Left kidney (tissue), 8 donors: Measurements from ENCODE around the gene SAMD8. TPM values are rescaled to one million over a fixed set of nuclear protein-coding genes. Genes with fewer than 3 reads are reported as not detected.
A peak's percentile ranks its signal among the peaks of the same experiment; 100 is the strongest.

Experiments
- DNase-seq: peaks from one replicate; pipeline ENCODE4 v3.0.0-alpha.2; 2013
- long read RNA-seq, 8 donors: transcript quantifications; one replicate each; lab custom pipeline, GENCODE V29; 2026
- polyA plus RNA-seq: library from polyadenylated mRNA; unstranded; fragments of 120-200 nt; gene quantifications from one replicate; pipeline ENCODE4 v1.2.1, GENCODE V29; 2013; ENCODE audit not compliant: insufficient read length

The SAMD8 gene
- polyA plus RNA-seq, result 16.0 TPM
- long read RNA-seq, donor 1, partial matches to known transcripts, result 0 of 3 reads
- long read RNA-seq, donor 1, other reads (novel, unspliced or antisense), result 0 of 3 reads
- long read RNA-seq, donor 2, result 0 reads
- long read RNA-seq, donor 3, partial matches to known transcripts, result 0 of 1 reads
- long read RNA-seq, donor 3, other reads (novel, unspliced or antisense), result 0 of 1 reads
- long read RNA-seq, donor 4, result 0 reads
- long read RNA-seq, donor 5, partial matches to known transcripts, result 0 of 1 reads
- long read RNA-seq, donor 5, other reads (novel, unspliced or antisense), result 0 of 1 reads
- long read RNA-seq, donor 6, partial matches to known transcripts, result 0 of 1 reads
- long read RNA-seq, donor 6, other reads (novel, unspliced or antisense), result 0 of 1 reads
- long read RNA-seq, donor 7, partial matches to known transcripts, result 0 of 2 reads
- long read RNA-seq, donor 7, other reads (novel, unspliced or antisense), result 0 of 2 reads
- long read RNA-seq, donor 8, result 0 reads

GRCh38 chr10:75111365-75111906 is at the start of gene SAMD8:
TSS of gene SAMD8 (plus strand) at chr10:75111656. CDS start at chr10:75150529, 38,873 bp downstream.
- DNase-seq, result peak; percentile 91

GRCh38 chr10:75061709-75062505 is 49.5 kb upstream of the SAMD8 start:
- no peak for DNase-seq

GRCh38 chr10:75062506-75063299 is 48.8 kb upstream of the SAMD8 start:
- no peak for DNase-seq

- no peak for DNase-seq
These were observed 47.8 kb upstream of the SAMD8 start for GRCh38 chr10:75063461-75064230.

GRCh38 chr10:75065076-75065475 is 46.4 kb upstream of the SAMD8 start:
- DNase-seq, result no peak

- no peak for DNase-seq
These were observed 45.2 kb upstream of the SAMD8 start for GRCh38 chr10:75066271-75066670.

- DNase-seq, result no peak
These were observed 44.2 kb upstream of the SAMD8 start for GRCh38 chr10:75067272-75067671.

GRCh38 chr10:75068523-75068922 is 42.9 kb upstream of the SAMD8 start:
- DNase-seq, result no peak

GRCh38 chr10:75070476-75070875 is 41.0 kb upstream of the SAMD8 start:
- DNase-seq, result no peak

GRCh38 chr10:75070961-75071428 is 40.5 kb upstream of the SAMD8 start:
- peak; percentile 32 for DNase-seq

GRCh38 chr10:75071756-75072155 is 39.7 kb upstream of the SAMD8 start:
- DNase-seq, result no peak

- DNase-seq, result no peak
These were observed 38.7 kb upstream of the SAMD8 start for GRCh38 chr10:75072727-75073126.

- DNase-seq, result no peak
These were observed 38.0 kb upstream of the SAMD8 start for GRCh38 chr10:75073442-75073841.

- DNase-seq, result no peak
These were observed 36.6 kb upstream of the SAMD8 start for GRCh38 chr10:75074711-75075445.

- no peak for DNase-seq
These were observed 35.1 kb upstream of the SAMD8 start for GRCh38 chr10:75076348-75076747.

GRCh38 chr10:75079436-75080083 is 31.9 kb upstream of the SAMD8 start:
- DNase-seq, result no peak

- DNase-seq, result no peak
These were observed 30.9 kb upstream of the SAMD8 start for GRCh38 chr10:75080554-75080953.

GRCh38 chr10:75081379-75081778 is 30.1 kb upstream of the SAMD8 start:
- DNase-seq, result no peak

- DNase-seq, result no peak
These were observed 27.3 kb upstream of the SAMD8 start for GRCh38 chr10:75083972-75084833.
